Keratinocyte (primary cell): Measurements from ENCODE around the gene CSAG2.
"Not testable (repeated sequence)": the region's sequence is repeated elsewhere in the genome, so short reads cannot be mapped to it uniquely, and the experiment has no call there.

Source experiments
- CTCF ChIP-seq, 3 experiments: IDR thresholded peaks in 1 of 3; conservative IDR thresholded peaks in 1 of 3; optimal IDR thresholded peaks in 1 of 3; 2 replicates in 2 of 3; 3 replicates in 1 of 3; pipeline versions ENCODE3 to v1.5.1; 2011; ENCODE audit warnings: low read length in 3 of 3, mild to moderate bottlenecking in 3 of 3, moderate library complexity in 2 of 3, control low read depth in 1 of 3, inconsistent platforms in 1 of 3; ENCODE audit not compliant: insufficient read depth in 2 of 3; ENCODE audit errors: extremely low read depth in 1 of 3
- EZH2 ChIP-seq: IDR thresholded peaks from one replicate; pipeline ENCODE4 v1.6.1; 2012; ENCODE audit warnings: inconsistent platforms, mild to moderate bottlenecking, low read length, moderate library complexity

- not testable (repeated sequence) for TF ChIP-seq CTCF (optimal IDR thresholded peaks at IDR 0.05 in 1 of 3, IDR thresholded peaks at IDR 0.05 in 1 of 3, conservative IDR thresholded peaks at IDR 0.05 in 1 of 3; ENCODE audit: extremely low read depth in 1 of 3, insufficient read depth in 2 of 3, low read length in 3 of 3); EZH2
Measured at GRCh38 chrX:152700390-152700789, 8.7 kb downstream of the CSAG2 start.
